Measurements from ENCODE around the gene IL13RA1.
"Not testable (repeated sequence)": the region's sequence is repeated elsewhere in the genome, so short reads cannot be mapped to it uniquely, and the experiment has no call there.

IL13RA1 gene

GRCh38 chrX:118726887-118727685, at the start of gene IL13RA1:
Gene IL13RA1, plus strand, starts transcription at chrX:118727606. Its CDS starts 33 bp downstream, at chrX:118727639.
- DNase-seq (ENCODE audit: low spot score), result peak; percentile 85

DNA sequence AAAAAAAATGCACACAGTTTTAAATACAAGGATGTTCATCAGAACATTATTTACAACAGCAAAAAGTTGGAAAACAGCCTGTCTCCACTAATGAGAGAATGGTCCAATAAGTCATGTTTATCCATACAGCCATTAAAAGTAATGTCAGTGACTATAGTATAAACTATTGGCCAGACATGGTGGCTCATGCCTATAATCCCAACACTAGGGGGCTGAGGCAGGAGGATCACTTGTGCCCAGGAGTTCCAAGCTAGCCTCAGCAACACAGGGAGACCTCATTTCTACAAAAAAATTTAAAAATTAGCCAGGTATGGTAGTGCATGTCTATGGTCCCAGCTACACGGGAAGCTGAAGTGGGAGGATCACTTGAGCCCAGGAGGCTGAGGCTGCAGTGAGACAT, 48.1 kb upstream of the IL13RA1 start:
- DNase-seq (ENCODE audit: low spot score), result no peak

- no peak for DNase-seq (ENCODE audit: low spot score)
These were observed 45.0 kb upstream of the IL13RA1 start for GRCh38 chrX:118682258-118683014.

DNA sequence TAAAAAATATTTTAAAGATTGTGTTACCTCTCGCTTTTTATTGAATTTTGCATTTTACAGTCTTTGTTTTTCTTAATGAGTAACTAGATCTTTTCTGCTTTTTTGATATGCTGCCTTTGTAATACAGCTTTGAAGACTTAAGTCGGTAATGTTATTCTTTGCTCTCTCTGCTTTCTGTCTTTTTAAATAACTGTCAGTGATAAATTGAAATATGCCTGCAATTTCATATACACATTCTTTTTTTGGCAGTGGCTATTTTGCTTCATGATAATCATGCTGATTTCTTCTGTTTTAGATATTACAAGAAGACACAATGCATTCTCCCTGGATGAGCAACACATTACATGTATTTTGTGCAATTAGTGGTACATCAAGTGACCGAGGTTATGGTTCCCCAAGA, 42.0 kb upstream of the IL13RA1 start:
- no peak for DNase-seq (ENCODE audit: low spot score)

DNA sequence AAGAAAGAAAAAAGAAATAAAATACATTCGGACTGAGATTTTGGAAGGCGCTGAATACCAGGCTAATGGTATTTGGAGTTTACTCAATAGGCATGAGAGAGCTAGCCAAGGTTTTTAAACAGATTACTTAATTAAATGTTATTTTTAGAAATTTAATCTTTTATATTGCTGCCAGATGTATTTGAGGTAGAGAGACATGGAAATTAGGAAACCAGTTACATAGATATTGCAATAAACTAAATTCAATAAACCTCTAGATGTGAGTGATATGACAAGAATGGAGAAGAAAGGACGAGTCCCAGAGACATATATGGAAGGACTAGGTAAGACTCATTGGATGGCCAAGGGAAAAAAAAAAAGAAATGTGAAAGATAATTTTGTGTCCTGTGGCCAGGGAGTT, 38.5 kb upstream of the IL13RA1 start:
- DNase-seq (ENCODE audit: low spot score), result no peak

GRCh38 chrX:118693843-118694242, 33.6 kb upstream of the IL13RA1 start:
- DNase-seq (ENCODE audit: low spot score), result no peak

GRCh38 chrX:118694638-118695037, 32.8 kb upstream of the IL13RA1 start:
- DNase-seq (ENCODE audit: low spot score), result no peak

GRCh38 chrX:118698516-118699170, 28.8 kb upstream of the IL13RA1 start:
- DNase-seq (ENCODE audit: low spot score), result no peak

GRCh38 chrX:118702741-118703140, 24.7 kb upstream of the IL13RA1 start:
- no peak for DNase-seq (ENCODE audit: low spot score)

DNA sequence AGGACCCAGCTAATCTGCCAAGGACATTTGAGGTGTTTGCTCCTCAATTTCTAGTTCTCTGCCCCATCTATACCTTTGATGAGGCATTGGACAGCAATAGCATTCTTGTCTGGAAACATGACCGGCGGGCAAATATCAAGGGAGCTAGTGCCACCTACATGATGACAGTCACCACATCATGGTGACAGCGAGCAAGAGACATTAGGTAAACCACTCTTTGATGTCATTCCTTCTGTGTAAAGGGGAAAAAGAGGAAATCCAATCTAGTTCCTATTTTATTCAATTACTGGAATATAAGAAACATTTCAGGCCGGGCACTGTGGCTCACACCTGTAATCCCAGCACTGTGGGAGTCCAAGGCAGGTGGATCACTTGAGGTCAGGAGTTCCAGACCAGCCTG, 20.7 kb upstream of the IL13RA1 start:
- DNase-seq (ENCODE audit: low spot score), result no peak

DNA sequence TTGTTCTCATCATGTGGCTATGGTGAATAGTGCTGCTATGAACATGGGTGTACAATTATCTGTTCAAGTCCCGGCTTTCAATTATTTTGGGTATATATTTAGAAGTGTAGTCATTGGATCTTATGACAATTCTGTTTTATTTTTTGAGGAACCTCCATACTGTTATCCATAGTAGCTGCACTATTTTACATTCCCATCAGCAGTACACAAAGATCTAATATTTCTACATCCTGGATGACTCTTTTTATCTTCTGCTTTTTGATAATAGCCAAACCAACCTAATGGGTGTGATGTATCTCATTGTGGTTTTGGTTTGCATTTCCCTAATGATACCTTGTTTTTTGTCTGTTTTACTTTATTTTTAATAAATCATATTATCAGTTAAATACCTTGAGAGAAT, 12.9 kb upstream of the IL13RA1 start:
- no peak for DNase-seq (ENCODE audit: low spot score)

DNA sequence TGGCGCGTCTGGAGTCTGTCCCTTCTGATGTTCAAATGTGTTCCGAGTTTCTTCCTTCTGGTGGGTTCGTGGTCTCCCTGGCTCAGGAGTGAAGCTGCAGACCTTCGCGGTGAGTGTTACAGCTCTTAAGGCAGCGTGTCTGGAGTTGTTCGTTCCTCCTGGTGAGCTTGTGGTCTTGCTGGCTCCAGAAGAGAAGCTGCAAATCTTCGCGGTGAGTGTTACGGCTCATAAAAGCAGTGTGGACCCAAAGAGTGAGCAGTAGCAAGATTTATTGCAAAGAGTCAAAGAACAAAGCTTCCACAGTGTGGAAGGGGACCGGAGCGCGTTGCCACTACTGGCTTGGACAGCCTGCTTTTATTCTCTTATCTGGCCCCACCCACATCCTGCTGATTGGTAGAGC, 11.5 kb upstream of the IL13RA1 start:
- not testable (repeated sequence) for DNase-seq (ENCODE audit: low spot score)

- not testable (repeated sequence) for DNase-seq (ENCODE audit: low spot score)
These were observed 10.6 kb upstream of the IL13RA1 start for GRCh38 chrX:118716833-118717232.

DNA sequence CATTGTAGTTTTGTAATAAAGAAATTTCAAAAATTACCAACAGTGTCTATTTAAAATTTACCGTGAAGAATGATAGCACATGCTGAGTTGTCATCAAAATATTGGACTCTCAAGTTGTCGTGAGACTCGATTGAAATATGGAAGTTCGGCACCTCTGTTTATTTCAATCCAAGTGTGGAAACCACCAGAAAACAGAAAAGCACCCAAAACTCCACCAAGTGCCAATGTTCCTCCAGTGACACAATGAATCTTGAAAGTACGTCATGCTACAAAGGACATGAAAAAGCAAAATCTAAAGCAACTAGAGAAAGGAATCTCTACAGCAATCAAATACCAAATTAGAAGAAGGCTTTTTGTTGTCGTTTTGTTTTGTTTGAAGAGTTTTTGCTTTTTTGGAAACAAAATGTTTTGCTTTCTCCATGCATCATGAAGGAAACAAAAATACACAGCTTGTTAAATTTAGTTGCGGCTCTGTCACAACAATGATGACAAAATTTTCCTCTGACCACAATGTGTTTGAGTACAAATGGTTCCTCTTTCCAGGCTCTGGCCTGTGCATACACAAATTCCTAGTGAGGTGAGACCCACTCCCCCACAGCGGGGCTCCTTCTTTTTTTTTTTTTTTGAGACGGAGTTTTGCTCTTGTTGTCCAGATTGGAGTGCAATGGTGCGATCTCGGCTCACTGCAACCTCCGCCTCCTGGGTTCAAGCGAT, 9.6 kb upstream of the IL13RA1 start:
- DNase-seq (ENCODE audit: low spot score), result no peak

GRCh38 chrX:118718737-118719136, 8.7 kb upstream of the IL13RA1 start:
- DNase-seq (ENCODE audit: low spot score), result no peak

GRCh38 chrX:118720058-118720707, 7.2 kb upstream of the IL13RA1 start:
- DNase-seq (ENCODE audit: low spot score), result no peak

DNA sequence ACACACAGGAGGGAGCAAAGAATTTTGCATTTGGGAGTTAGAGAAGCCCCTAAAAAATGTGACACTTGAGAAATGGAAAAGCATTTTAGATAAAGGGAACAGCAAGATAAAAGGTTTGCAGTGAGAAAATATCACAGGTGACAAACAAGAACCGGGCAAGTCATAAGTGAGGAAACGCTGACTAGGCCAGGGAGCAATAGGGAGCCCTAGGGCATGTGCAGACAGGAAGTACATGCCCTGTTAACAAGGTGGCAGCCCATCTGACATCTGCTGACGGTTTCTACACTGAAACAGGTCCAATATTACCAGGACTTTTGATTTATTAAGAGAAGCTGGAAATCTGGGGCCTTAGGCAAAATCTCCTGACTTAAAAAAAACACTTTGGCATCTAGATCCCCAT, 4.0 kb upstream of the IL13RA1 start:
- DNase-seq (ENCODE audit: low spot score), result no peak

GRCh38 chrX:118724365-118724764, 3.0 kb upstream of the IL13RA1 start:
- no peak for DNase-seq (ENCODE audit: low spot score)

- DNase-seq (ENCODE audit: low spot score), result peak; percentile 41
These were observed 2.6 kb upstream of the IL13RA1 start for GRCh38 chrX:118724775-118725174.

DNA sequence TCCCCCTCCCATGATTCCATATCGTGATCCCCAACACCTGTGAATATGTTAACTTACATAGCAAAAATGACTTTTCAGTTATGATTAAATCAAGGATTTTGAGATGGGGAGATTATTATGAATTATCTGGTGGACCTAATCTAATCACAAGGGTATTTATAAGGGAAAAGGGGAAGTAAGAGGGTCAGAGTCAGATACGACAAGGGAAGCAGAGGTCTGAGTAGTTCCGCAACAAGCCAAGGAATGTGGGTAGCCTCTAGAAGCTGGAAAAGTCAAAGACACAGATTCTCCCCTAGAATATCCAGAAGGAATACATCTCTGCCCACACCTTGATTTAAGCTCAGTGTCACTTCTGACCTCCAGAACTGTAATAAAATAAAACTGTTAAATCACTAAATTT, 1.0 kb upstream of the IL13RA1 start:
- DNase-seq (ENCODE audit: low spot score), result no peak

DNA sequence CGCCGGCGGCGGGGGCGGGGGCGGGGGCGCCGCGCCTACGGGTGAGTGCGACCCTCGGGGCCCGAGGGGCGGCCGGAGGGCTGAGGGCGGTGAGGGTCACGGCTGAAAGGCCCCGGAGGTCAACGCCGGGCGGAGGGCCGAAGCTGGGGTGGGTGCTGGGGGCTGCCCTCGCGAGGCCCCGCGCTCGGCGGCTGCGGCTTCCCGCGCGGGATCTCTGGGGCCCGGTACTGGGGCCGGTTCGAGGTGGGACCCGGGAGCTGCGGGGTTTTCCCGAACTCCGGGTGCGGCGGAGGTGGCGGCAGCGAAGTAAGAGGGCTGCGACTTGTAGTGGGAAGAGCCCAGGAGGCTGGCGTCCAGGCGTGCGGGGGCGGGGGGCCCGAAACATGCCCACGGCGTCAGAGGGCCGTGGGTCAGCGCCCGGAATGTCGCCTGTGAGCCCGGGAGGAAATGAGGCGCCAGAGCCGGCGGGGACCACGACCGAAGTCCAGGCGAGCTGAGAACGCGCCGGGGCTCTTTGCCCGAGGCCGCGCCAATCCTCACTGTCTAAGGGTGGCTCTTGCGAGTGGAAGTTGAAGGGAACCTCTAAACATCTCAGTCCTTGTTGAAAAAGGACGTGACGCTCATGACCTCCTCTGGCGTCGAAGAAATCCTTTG, 407 bp downstream of the IL13RA1 start:
- DNase-seq (ENCODE audit: low spot score), result peak; percentile 38

All from AG08396 (cell line).